GM18907 (cell line): ENCODE data around the gene TRPC6.
A peak's percentile ranks its signal among the peaks of the same experiment; 100 is the strongest.

Experiments
- ATAC-seq: cut with Tn5 transposase; IDR thresholded peaks from one replicate; pipeline ENCODE4 v1.9.1; 2021; ENCODE audit warnings: mild to moderate bottlenecking, moderate library complexity; ENCODE audit not compliant: unreplicated experiment

TRPC6 gene

GRCh38 chr11:101453682-101454081 is 130.1 kb downstream of the TRPC6 start:
- ATAC-seq, result no peak

GRCh38 chr11:101448881-101449442 is 134.8 kb downstream of the TRPC6 start:
- ATAC-seq, result no peak

DNA sequence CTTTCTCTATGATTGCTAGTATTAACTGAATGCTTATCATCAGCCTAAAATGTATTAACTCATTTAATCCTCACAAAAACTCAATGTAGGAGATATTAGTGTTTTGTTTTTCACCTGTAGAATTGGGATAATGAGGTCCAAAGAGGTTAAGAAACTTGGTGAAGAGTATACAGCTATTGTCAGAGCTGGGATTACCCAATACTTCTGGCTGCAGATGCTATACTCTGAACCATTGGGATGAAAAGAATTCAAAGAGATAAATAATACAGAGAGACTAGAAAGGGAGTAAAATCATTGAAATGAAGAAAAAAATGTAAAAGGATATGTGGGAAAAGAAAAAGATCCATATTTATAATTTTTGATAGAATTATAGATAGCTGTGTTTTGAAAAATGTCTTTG is 137.1 kb downstream of the TRPC6 start:
- ATAC-seq, result no peak

DNA sequence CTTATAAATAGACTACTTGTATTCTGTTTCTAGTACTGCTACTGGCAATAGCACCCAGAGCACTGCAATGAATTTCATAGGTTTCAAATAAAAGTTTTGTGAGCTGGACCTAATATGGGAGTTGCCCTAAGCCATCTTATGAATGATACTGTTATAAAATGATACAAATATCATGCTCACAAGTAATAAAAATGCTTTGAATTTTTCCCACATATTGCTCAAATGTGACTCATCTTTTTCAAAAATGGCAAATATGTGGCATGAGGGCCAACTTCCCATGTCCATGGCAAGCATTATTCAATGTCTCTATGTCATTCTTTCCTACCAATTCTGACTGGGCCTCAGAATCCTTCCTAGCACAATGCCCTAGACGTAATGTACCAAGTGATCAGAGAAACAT is 137.6 kb downstream of the TRPC6 start:
- ATAC-seq, result no peak

GRCh38 chr11:101445761-101446160 is 138.0 kb downstream of the TRPC6 start:
- ATAC-seq, result no peak

- no peak for ATAC-seq
Observed at GRCh38 chr11:101444851-101445250, 139.0 kb downstream of the TRPC6 start.

DNA sequence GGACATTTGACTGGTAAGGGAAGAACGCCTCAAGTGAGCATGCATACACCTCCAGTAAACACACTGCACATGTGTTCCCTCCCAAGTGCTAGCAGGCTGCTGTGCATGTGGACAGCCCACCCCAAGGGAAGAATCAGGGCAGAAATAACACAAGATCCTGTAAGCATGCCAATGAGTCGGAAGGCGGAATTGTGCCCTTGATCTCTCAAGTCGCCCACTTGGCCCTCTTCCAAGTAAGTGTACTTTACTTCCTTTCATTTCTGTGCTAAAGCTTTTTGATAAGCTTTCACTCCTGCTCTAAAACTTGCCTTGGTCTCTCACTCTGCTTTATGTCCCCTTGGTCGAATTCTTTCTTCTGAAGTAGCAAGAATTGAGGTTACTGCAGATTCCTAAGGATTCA is 139.6 kb downstream of the TRPC6 start:
- ATAC-seq, result no peak

- no peak for ATAC-seq
Observed at GRCh38 chr11:101442936-101443521, 140.8 kb downstream of the TRPC6 start.

- no peak for ATAC-seq
Observed at GRCh38 chr11:101442171-101442570, 141.6 kb downstream of the TRPC6 start.

DNA sequence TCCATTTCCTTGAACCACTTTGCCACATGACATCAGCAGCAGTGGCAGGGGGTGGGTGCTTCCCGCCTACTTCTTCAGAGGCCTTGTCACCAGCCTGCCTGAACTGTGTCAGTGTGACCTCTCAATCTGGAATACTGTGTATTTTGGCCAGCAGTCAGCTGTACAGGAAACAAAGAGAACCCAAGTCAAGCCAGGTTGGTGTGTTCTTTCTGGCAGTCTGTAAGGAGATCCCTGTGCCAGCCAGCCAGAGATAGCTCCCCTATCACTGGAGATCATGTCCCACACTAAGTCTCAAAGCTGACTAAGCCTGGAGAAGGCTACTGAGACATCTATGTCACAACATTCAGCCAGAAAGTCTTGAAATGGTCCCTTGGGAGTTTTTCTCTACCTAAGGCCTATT is 142.1 kb downstream of the TRPC6 start:
- no peak for ATAC-seq

DNA sequence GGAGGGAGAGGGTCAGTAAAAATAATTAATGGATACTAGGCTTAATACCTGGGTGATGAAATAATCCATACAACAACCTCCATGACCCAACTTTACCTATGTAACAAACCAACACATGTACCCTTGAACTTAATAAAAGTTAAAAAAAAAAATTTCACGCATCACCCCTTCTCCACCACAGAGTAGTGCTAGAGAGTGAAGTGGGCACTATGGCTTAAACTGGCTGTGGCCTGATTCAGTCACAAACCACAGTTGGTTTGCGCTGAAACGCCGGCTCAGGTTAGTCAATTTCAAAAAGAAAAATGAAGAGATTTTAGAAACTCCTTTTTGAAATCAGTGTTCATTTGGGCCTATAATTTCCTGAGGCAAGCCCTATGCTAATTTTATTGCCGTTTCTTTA is 144.3 kb downstream of the TRPC6 start:
- no peak for ATAC-seq

GRCh38 chr11:101438708-101439107 is 145.1 kb downstream of the TRPC6 start:
- peak; percentile 54 for ATAC-seq

- no peak for ATAC-seq
Observed at GRCh38 chr11:101438126-101438525, 145.7 kb downstream of the TRPC6 start.

GRCh38 chr11:101436511-101437142 is 147.2 kb downstream of the TRPC6 start:
- ATAC-seq, result peak; percentile 50

GRCh38 chr11:101435408-101435973 is 148.3 kb downstream of the TRPC6 start:
- ATAC-seq, result no peak

DNA sequence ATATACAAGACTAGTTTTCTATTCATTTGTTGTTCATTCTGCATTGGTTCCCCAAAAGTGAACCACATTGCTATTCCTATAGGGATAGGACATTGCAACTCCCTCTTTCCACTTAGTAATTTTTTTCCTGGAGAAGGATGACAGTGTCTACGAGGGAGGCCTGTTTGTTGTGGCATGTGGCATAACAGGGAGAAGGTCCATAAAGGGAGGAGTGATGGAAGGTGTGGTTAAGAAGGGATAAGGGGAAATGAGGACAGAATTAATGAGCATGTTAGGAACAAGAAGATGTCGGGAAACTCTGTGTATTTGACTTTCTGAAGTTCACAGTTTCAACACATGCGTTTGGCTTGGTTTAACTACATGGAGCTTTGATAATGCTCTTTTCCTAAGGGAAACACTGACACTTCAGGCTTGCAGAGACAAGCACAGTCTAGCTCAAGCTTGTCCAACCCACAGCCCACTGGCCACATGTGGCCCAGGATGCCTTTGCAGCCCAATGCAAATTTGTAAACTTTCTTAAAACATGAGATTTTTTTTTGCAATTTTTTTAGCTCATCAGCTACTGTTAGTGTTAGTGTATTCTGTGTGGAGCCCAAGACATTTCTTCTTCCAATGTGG is 149.7 kb downstream of the TRPC6 start:
- ATAC-seq, result no peak

DNA sequence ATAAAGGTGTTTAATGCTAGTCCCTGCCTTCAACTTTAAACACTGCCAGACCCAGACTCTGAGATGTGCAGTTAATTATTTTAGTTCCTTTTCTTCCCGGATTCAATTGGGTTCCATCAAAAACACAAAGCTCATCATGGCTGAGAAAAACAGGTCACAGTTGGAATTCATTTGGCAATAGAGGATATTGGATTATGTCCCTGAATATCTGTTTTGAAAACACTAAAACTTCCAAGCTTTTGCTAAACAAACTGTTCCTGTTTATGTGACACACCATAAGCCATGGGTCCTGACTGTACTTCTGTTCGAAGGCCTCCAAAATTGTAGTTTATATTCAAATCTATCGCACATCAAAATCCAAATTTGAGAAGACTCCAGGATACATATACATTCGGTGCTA is 150.7 kb downstream of the TRPC6 start:
- ATAC-seq, result no peak

DNA sequence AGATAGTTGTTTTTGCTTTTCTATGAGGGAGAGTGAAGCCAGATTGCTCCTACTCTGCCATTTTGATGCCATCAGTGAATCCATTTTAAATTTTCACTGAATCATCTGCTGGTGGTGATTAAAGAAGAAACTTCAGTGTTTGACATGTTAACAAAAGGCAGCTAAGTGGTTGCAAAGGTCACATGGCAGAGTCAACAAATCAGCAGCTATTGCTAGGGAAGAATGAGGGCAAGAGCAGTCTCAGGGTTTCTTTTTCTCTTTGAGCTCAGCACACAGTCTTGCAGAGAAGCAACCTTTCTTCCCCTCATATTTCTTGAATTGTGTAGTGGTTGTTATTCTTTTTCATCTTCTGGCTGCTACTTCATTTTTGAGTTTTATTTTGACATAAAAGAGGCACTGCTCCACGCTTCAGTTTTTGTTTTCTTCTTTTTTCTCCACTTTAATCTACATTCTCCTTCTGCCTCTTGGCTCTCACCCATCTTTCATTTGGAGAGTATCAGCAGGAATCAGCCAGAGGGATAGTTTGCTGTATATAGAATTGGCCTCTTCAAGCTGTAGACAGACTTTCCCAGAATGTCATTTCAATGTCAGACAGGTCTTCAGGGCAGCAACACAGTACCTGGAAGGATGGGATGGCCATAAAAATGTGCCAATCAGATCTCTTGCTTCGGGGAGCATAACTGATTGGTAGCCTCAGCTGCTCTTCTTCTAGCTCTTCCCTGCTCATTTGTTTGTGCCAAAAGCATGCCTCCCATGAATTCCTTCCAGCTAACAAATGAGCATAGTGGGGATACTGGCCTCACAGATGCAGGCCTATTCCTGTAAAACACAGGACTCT is 153.9 kb downstream of the TRPC6 start:
- no peak for ATAC-seq

GRCh38 chr11:101428918-101429317 is 154.9 kb downstream of the TRPC6 start:
- peak; percentile 64 for ATAC-seq

- ATAC-seq, result no peak
Observed at GRCh38 chr11:101407324-101407723, 176.5 kb downstream of the TRPC6 start.
